BJ (cell line): Measurements from ENCODE around the gene SHROOM3. TPM values are rescaled to one million over a fixed set of nuclear protein-coding genes. Genes with fewer than 3 reads are reported as not detected.

ENCODE experiments used
- CTCF ChIA-PET: fragments of 350-600 bp; formaldehyde crosslinking; extraction: SDS; loops from one replicate; lab custom pipeline; 2021; ENCODE audit warnings: antibody characterized with exemption, inconsistent platforms; lab: Yijun Ruan, JAX
- POLR2A ChIA-PET: fragments of 300-600 bp; sonication (Branson Sonifier 250); formaldehyde crosslinking; extraction: SDS; loops from one replicate; lab custom pipeline; 2021; ENCODE audit warnings: antibody characterized with exemption; lab: Charles Lee
- DNase-seq: peaks from one replicate; pipeline ENCODE4 v3.0.0-alpha.2; 2011; ENCODE audit warnings: low read depth
- H3K27me3 ChIP-seq: 2 replicates; pipeline ENCODE4 v1.6.0; 2011; ENCODE audit warnings: low read length; ENCODE audit not compliant: control insufficient read depth, insufficient read depth
- H3K36me3 ChIP-seq: 2 replicates; pipeline ENCODE4 v1.5.1; 2011; ENCODE audit warnings: low read length; ENCODE audit not compliant: control insufficient read depth, insufficient read depth
- H3K4me3 ChIP-seq: 2 replicates; pipeline ENCODE4 v1.5.1; 2011; ENCODE audit warnings: low read depth, mild to moderate bottlenecking, control low read depth, low read length
- CTCF ChIP-seq: IDR thresholded peaks from 2 replicates; pipeline ENCODE4 v1.5.1; 2011; ENCODE audit warnings: low read depth, mild to moderate bottlenecking, control low read depth, inconsistent platforms, low read length, moderate library complexity; ENCODE audit not compliant: insufficient read depth
- polyA plus RNA-seq: library from polyadenylated mRNA; depleted of rRNA; stranded (reverse); fragments of >200 nt; gene quantifications from 2 replicates; pipeline ENCODE4 v1.2.3, GENCODE V29; 2011

The SHROOM3 gene
- polyA plus RNA-seq, 1 experiment: 46.1 TPM

GRCh38 chr4:76792418-76792817 is 357.4 kb downstream of the SHROOM3 start:
- CTCF ChIA-PET: interaction anchor here (1.3 kb wide), 1 partner anchor 9 kb away, joined by 3 read pairs; no protein-coding TSS in a partner anchor
- DNase-seq: no peak
- H3K36me3 ChIP-seq: no peaks in the 10 kb centered on the region
- POLR2A ChIA-PET: no interaction called here
- no peak for TF ChIP-seq CTCF
- H3K27me3 ChIP-seq: no peaks in the 10 kb centered on the region
- H3K4me3 ChIP-seq: no peak overlapping the region

DNA sequence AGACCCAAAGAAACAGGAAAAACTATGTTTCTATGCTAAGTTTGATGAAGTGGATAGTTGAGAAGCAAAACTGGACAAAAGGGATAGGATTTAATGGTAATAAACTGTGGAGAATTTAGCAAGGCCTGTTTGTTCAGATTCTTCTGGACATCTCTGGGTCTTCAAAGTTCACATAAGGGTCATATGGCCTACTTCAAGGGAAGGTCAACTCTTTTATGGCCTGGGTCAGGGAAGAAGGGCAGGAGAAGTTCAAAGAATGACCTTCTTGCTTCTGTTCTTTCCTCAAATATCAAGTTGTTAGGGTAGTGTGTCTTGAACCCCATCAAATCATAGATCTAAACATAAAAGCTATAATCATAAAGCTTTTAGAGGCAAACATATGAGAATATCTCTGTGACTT is 360.2 kb downstream of the SHROOM3 start:
- no peaks in the 10 kb centered on the region for H3K27me3 ChIP-seq
- no peak overlapping the region for H3K4me3 ChIP-seq
- no peaks in the 10 kb centered on the region for H3K36me3 ChIP-seq
- POLR2A ChIA-PET: no interaction called here
- TF ChIP-seq CTCF: no peak
- no peak for DNase-seq
- CTCF ChIA-PET: interaction anchor here (1.2 kb wide), 1 partner anchor 11 kb away, joined by 4 read pairs; no protein-coding TSS in a partner anchor

DNA sequence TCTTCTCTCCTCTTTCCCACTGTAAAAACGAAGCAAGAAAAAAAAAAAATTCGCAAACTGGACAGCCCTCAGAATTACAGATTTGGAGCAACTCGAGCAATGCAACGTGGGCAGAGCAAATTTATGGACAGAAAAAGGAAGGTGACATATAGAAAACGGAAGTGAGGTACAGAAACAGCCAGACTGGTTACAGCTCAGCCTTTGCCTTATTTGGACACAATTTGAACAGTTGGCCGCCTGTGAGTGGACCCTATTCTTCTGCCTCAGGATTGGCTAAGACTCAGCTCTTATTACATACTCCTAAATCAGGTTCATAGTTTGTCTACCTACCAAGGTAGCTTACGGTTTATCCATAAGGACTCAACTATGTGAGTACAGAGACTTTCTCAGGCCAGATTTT is 364.1 kb downstream of the SHROOM3 start:
- ChIA-PET CTCF (interaction anchor here (0.6 to 3.1 kb wide), 2 partner anchors 12 to 903 kb away, joined by 4 to 12 read pairs; no protein-coding TSS in a partner anchor), POLR2A (no interaction called here)
- no peak for TF ChIP-seq CTCF
- Histone ChIP-seq H3K27me3 (no peaks in the 10 kb centered on the region), H3K4me3 (no peak overlapping the region), H3K36me3 (no peaks in the 10 kb centered on the region)
- no peak for DNase-seq

DNA sequence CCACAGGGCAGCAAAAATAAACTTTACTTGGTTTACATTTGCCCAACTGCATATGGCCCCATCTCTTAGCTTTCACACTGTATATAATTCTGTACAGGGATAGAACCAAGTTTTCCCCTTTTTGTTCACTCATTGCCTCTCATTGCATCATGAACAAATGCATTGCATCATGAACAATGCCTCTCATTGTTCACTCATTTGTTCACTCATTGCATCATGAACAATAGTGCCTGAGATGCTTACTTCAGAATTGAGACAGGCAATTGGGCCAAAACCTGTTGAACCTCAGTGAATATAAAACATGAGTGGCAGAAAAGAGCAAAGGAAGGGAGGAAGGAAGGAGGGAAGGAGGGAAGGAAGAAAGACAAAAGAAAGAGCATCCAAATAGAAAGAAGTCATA is 364.7 kb downstream of the SHROOM3 start:
- no peaks in the 10 kb centered on the region for H3K36me3 ChIP-seq
- H3K4me3 ChIP-seq: no peak overlapping the region
- TF ChIP-seq CTCF: no peak
- ChIA-PET POLR2A (no interaction called here), CTCF (interaction anchor here (3.1 kb wide), 1 partner anchor 13 kb away, joined by 12 read pairs; no protein-coding TSS in a partner anchor)
- DNase-seq: no peak
- H3K27me3 ChIP-seq: no peaks in the 10 kb centered on the region

DNA sequence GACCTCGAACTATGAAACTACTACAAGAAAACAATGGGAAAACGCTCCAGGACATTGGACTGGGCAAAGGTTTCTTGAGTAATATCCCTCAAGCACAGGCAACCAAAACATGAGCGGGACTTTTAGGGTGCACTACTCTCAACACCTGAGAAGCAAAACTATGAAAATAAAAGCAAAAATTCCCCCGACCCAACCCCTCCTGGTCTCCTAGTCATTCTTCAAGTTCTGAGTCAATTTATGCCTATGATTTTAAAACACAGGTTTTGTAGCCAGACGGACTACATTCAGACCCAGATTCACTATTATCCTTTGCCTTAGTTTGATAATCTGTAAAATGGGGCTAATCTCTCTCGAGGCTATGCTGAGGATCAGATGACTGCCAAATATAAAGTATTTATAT is 365.9 kb downstream of the SHROOM3 start:
- Histone ChIP-seq H3K4me3 (no peak overlapping the region), H3K27me3 (no peaks in the 10 kb centered on the region), H3K36me3 (no peaks in the 10 kb centered on the region)
- ChIA-PET POLR2A (no interaction called here), CTCF (interaction anchor here (0.6 kb wide), 1 partner anchor 144 kb away, joined by 3 read pairs; no protein-coding TSS in a partner anchor)
- no peak for TF ChIP-seq CTCF
- DNase-seq: no peak
